MV-4-11 (cell line): ENCODE results near the gene EPHB6.

Experiments used
- DNase-seq: peaks from one replicate; lab custom pipeline; 2025; lab: John Stamatoyannopoulos, UW

EPHB6 gene

GRCh38 chr7:142864980-142865747, 10.3 kb downstream of the EPHB6 start:
- DNase-seq = no peak

GRCh38 chr7:142865766-142866165, 10.9 kb downstream of the EPHB6 start:
- no peak for DNase-seq

GRCh38 chr7:142866361-142867096, 11.7 kb downstream of the EPHB6 start:
- DNase-seq = no peak

- no peak for DNase-seq
Measured at GRCh38 chr7:142867097-142867378, 12.2 kb downstream of the EPHB6 start.

GRCh38 chr7:142867398-142868187, 12.7 kb downstream of the EPHB6 start:
- no peak for DNase-seq

GRCh38 chr7:142868188-142868985, 13.5 kb downstream of the EPHB6 start:
- DNase-seq = no peak

GRCh38 chr7:142868986-142869415, 14.1 kb downstream of the EPHB6 start:
- no peak for DNase-seq

- DNase-seq = no peak
Measured at GRCh38 chr7:142869434-142869833, 14.6 kb downstream of the EPHB6 start.

- no peak for DNase-seq
Measured at GRCh38 chr7:142870147-142870559, 15.3 kb downstream of the EPHB6 start.

- DNase-seq = no peak
Measured at GRCh38 chr7:142870566-142871259, 15.8 kb downstream of the EPHB6 start.

- no peak for DNase-seq
Measured at GRCh38 chr7:142871260-142872105, 16.6 kb downstream of the EPHB6 start.

GRCh38 chr7:142872106-142872675, 17.3 kb downstream of the EPHB6 start:
- peak; percentile 19 for DNase-seq

- DNase-seq = peak; percentile 4
Measured at GRCh38 chr7:142873281-142873784, 18.5 kb downstream of the EPHB6 start.

GRCh38 chr7:142873871-142874270, 19.0 kb downstream of the EPHB6 start:
- no peak for DNase-seq

- DNase-seq = no peak
Measured at GRCh38 chr7:142874409-142874808, 19.5 kb downstream of the EPHB6 start.

- DNase-seq = no peak
Measured at GRCh38 chr7:142874837-142875236, 20.0 kb downstream of the EPHB6 start.

GRCh38 chr7:142875456-142875855, 20.6 kb downstream of the EPHB6 start:
- no peak for DNase-seq

GRCh38 chr7:142876236-142876960, 21.5 kb downstream of the EPHB6 start:
- DNase-seq = no peak
